Measurements from ENCODE around the gene AQP6.

The AQP6 gene

GRCh38 chr12:50024227-50024626, 51.5 kb downstream of the AQP6 start:
- TF ChIP-seq, protein P1, sequence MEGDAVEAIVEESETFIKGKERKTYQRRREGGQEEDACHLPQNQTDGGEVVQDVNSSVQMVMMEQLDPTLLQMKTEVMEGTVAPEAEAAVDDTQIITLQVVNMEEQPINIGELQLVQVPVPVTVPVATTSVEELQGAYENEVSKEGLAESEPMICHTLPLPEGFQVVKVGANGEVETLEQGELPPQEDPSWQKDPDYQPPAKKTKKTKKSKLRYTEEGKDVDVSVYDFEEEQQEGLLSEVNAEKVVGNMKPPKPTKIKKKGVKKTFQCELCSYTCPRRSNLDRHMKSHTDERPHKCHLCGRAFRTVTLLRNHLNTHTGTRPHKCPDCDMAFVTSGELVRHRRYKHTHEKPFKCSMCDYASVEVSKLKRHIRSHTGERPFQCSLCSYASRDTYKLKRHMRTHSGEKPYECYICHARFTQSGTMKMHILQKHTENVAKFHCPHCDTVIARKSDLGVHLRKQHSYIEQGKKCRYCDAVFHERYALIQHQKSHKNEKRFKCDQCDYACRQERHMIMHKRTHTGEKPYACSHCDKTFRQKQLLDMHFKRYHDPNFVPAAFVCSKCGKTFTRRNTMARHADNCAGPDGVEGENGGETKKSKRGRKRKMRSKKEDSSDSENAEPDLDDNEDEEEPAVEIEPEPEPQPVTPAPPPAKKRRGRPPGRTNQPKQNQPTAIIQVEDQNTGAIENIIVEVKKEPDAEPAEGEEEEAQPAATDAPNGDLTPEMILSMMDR (IDR thresholded peaks at IDR 0.05; ENCODE audit: extremely low read depth, missing control alignments) = no peak
- no peak for DNase-seq (ENCODE audit: low spot score)

DNA sequence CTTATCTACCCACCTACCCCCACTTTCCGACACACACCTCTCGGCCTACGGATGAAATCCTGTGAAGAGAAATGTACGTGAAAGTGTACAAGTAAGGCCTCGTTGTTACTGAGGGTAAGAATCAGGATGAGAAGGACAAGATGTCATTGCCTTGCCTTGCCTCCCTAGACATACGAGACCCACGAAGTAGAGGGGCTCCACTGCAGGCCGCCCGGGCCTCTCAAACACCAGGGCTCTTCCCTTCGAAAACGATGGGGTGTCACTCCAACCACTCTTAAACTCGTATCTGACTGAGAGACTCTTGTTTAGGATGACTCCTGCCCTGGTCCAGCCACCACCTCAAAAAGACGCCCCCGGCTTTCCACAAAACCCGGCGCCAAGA, 52.0 kb downstream of the AQP6 start:
- DNase-seq (ENCODE audit: low spot score) = no peak
- TF ChIP-seq, protein P1 (IDR thresholded peaks at IDR 0.05; ENCODE audit: extremely low read depth, missing control alignments) = no peak

DNA sequence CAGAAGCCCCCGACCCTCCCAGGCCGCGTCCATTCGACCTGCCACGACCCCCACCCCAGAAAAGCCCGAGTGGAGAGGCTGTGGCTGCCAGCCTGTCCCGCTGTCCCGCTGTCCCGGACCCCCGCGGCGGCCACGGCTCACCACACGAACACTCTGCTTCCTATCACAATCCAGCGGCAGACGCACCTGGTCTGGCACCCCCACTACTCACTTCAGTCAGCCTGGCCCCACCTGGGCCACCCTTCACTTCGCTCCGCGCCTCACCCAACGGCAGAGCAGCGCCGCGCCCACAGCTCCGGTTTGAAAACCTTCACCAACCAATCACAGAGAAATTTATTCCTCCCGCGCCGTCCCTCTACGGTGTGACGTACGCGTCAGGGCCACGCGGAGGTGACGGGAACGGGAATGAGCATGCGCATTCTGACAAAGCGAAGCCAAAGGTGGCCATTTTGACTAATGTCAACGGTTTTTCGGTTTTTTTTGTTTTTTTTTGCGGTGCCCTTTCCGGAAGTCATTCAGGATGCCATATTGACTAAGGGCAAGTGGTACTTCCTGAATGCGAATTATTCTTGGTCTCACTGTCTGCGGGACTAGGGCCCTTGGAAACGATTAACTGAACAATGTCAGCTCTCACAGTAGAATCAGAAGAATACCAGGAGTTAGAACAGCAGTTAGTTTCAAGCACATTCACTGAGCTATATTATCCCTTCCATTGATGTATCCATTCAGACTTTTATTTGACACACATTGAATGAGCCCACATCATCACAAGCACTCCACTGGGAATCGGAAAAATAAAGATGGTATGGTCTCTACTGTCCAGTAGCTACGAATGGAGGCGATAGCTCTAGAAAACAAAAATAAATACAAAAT, 52.7 kb downstream of the AQP6 start, which contains the start of gene RACGAP1:
Gene RACGAP1 (minus strand): TSS at position 308 of the 873 bp plus-strand sequence. CDS start 8,779 bp downstream, outside the sequence.
- TF ChIP-seq, protein P1 (IDR thresholded peaks at IDR 0.05; ENCODE audit: extremely low read depth, missing control alignments) = no peak
- DNase-seq (ENCODE audit: low spot score) = peak; percentile 97

DNA sequence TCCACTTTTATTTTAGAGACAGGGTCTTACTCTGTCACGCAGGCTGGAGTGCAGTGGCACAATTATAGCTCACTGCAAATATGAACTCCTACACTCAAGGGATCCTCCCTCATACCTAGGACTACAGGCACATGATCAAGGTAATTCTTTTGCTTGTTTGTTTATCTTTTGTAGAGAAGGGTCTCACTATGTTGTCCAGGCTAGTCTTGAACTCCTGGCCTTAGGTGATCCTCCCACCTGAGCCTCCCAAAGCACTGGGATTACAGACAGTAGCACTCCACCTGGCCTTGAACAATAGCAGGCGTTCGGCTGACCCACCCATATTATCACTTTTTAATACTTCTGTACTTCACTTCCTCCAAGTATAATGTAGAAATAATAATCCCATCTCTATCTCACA, 53.9 kb downstream of the AQP6 start:
- TF ChIP-seq, protein P1 (IDR thresholded peaks at IDR 0.05; ENCODE audit: extremely low read depth, missing control alignments) = no peak
- DNase-seq (ENCODE audit: low spot score) = no peak
